GM15510 (cell line): ENCODE data around the gene BCAR1.

ENCODE experiments used
- POLR2A ChIP-seq: IDR thresholded peaks from 3 replicates; pipeline ENCODE4 v1.6.1; 2011; ENCODE audit warnings: borderline replicate concordance; ENCODE audit not compliant: insufficient read length; ENCODE audit errors: extremely low read depth

The BCAR1 gene

GRCh38 chr16:75279305-75279704 is 27.9 kb upstream of the BCAR1 start:
- no peak for TF ChIP-seq POLR2A

- no peak for TF ChIP-seq POLR2A
These were observed 21.9 kb upstream of the BCAR1 start for GRCh38 chr16:75273054-75273925.

GRCh38 chr16:75272097-75272551 is 20.7 kb upstream of the BCAR1 start:
- TF ChIP-seq POLR2A: no peak

GRCh38 chr16:75271441-75272096 is 20.1 kb upstream of the BCAR1 start:
- TF ChIP-seq POLR2A: no peak

GRCh38 chr16:75267631-75268264 is 16.3 kb upstream of the BCAR1 start:
- TF ChIP-seq POLR2A: no peak

- no peak for TF ChIP-seq POLR2A
These were observed 15.6 kb upstream of the BCAR1 start for GRCh38 chr16:75266738-75267630.

- peak; percentile 37 for TF ChIP-seq POLR2A
These were observed 14.7 kb upstream of the BCAR1 start for GRCh38 chr16:75265911-75266701.

- TF ChIP-seq POLR2A: no peak
These were observed 13.8 kb upstream of the BCAR1 start for GRCh38 chr16:75264999-75265910.

- TF ChIP-seq POLR2A: no peak
These were observed 13.1 kb upstream of the BCAR1 start for GRCh38 chr16:75264457-75264998.

- no peak for TF ChIP-seq POLR2A
These were observed 12.6 kb upstream of the BCAR1 start for GRCh38 chr16:75263963-75264445.

- TF ChIP-seq POLR2A: no peak
These were observed 12.0 kb upstream of the BCAR1 start for GRCh38 chr16:75263291-75263962.

GRCh38 chr16:75262800-75263127 is 11.3 kb upstream of the BCAR1 start:
- no peak for TF ChIP-seq POLR2A
